ENCODE results near the gene MTA1.

MTA1 gene

GRCh38 chr14:105473033-105473676, 53.5 kb downstream of the MTA1 start:
- no peak for TF ChIP-seq CTCF (IDR thresholded peaks at IDR 0.05; ENCODE audit: low read depth, low read length)
- Histone ChIP-seq H3K4me3 (ENCODE audit: low read depth, low read length) (peak overlapping the region; percentile 61), H3K27ac (peak overlapping the region; percentile 93), H3K9me3 (ENCODE audit: severe bottlenecking) (no peaks in the 10 kb centered on the region), H3K27me3 (ENCODE audit: insufficient read depth, low read depth, severe bottlenecking) (no peaks in the 10 kb centered on the region), H3K36me3 (peaks cover 10% of the 10 kb centered on the region)
- DNase-seq = no peak

- peak; percentile 97 for DNase-seq
- no peak for TF ChIP-seq CTCF (IDR thresholded peaks at IDR 0.05; ENCODE audit: low read depth, low read length)
- H3K27ac ChIP-seq = peak overlapping the region; percentile 93
- H3K27me3 ChIP-seq (ENCODE audit: insufficient read depth, low read depth, severe bottlenecking) = no peaks in the 10 kb centered on the region
- H3K9me3 ChIP-seq (ENCODE audit: severe bottlenecking) = no peaks in the 10 kb centered on the region
- H3K36me3 ChIP-seq = peaks cover 6% of the 10 kb centered on the region
- H3K4me3 ChIP-seq (ENCODE audit: low read depth, low read length) = peak overlapping the region; percentile 61
These were observed 54.3 kb downstream of the MTA1 start for GRCh38 chr14:105473677-105474482.

GRCh38 chr14:105474483-105475268, 55.0 kb downstream of the MTA1 start, which contains the start of gene CRIP2:
CRIP2 (plus strand) TSS chr14:105474821; CDS start chr14:105474863, 42 bp downstream.
- Histone ChIP-seq H3K9me3 (ENCODE audit: severe bottlenecking) (no peaks in the 10 kb centered on the region), H3K36me3 (no peaks in the 10 kb centered on the region; the same call in none of the 2 replicates), H3K27ac (peak within 1 kb of the TSS; percentile 93), H3K27me3 (ENCODE audit: insufficient read depth, low read depth, severe bottlenecking) (no peaks in the 10 kb centered on the region), H3K4me3 (ENCODE audit: low read depth, low read length) (peak within 1 kb of the TSS; percentile 61)
- DNase-seq = peak; percentile 50
- no peak for TF ChIP-seq CTCF (IDR thresholded peaks at IDR 0.05; ENCODE audit: low read depth, low read length)

- no peak for TF ChIP-seq CTCF (IDR thresholded peaks at IDR 0.05; ENCODE audit: low read depth, low read length)
- no peak overlapping the region for H3K27ac ChIP-seq
- H3K27me3 ChIP-seq (ENCODE audit: insufficient read depth, low read depth, severe bottlenecking) = no peaks in the 10 kb centered on the region
- DNase-seq = no peak
- H3K4me3 ChIP-seq (ENCODE audit: low read depth, low read length) = peak overlapping the region; percentile 53
- no peaks in the 10 kb centered on the region; the same call in 1 of the 2 replicates for H3K36me3 ChIP-seq
- no peaks in the 10 kb centered on the region for H3K9me3 ChIP-seq (ENCODE audit: severe bottlenecking)
These were observed 55.9 kb downstream of the MTA1 start for GRCh38 chr14:105475269-105476096.

Measured in WERI-Rb-1 (cell line).